ENCODE results near the gene TBC1D4.

Gene TBC1D4

DNA sequence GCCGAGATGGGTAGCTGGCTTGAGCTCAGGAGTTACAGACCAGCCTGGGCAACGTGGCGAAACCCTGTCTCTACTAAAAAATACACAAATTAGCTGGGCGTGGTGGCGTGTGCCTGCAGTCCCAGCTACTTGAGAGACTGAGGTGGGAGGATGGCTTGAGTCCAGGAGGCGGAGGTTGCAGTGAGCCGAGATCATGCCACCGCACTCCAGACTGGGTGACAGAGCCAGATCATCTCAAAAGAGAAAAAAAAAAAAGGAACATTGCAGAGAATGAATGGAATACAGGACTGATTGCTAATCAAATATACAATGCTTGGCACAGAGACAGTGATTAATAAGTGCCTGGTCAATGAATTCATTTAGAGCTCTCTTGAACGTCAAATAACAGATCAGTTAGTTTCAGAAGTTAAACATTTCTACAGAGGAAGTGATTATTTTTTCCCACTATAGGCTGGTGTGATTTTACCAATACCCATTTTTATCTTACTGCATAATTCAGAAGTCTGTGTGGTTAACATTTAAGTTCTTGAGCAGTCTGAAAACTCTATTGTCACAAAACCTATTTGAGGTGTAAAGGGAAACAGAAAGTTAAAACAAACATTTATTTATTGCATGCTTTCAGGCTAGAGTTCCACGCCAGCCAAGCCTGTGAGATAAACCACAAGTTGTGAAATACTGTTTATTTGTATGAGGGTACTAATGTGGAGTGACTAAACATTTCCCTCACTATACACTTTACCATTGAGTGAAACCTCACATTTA lies 7.7 kb upstream of the TBC1D4 start:
- no peak for DNase-seq (ENCODE audit: extremely low read depth in 1 of 2, low read depth in 1 of 2)

GRCh38 chr13:75486146-75487062 lies 4.4 kb upstream of the TBC1D4 start:
- no peak for DNase-seq (ENCODE audit: extremely low read depth in 1 of 2, low read depth in 1 of 2)

DNA sequence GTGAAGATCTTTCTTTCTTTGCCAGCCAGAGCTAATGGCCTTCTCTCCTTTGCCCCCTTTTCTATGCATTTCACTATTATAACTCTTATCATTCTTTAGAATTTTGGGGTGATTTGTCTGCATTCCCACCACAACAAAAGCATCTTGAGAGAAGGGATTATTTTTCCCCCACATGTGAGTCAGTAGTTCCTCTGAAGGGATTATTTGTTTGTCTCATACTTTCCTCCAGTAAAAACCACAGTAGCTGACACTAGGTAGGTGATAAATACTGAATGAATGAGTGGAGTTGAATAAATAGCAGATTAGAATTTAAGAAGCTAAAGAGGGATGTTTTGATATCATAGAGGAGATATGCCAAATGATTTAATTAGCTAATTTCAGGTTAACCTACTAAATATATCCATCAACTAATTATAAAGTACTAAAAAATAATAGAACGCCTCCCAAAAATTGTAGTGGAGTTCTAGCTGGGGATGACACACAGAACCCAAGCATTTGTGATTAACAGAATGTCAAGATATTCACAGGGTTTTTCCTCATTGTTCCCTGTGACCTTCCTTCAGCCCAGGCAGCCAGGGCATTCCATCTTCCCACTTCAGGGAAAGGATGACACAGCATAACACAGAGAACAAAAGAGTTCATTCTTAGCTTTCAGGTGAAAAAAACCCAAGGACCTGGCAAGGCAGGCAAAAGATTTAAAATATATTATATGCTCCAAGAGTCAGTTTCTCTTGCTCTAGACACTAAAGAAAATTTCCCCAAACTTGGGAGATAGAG lies 3.5 kb upstream of the TBC1D4 start:
- DNase-seq (ENCODE audit: extremely low read depth in 1 of 2, low read depth in 1 of 2), result no peak

DNA sequence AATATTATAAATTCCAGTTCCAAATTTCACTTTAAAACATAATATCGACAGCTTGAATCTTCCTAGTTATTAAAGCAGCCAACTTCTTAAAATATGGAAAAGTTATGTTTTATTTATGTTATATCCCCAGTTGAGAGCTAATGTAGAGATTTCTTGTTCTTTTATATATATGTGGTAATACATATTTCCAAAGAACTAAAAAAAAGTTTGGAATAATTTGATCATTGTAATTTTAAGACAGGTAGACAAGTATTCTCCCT lies 781 bp upstream of the TBC1D4 start:
- DNase-seq (ENCODE audit: extremely low read depth in 1 of 2, low read depth in 1 of 2), result no peak

DNA sequence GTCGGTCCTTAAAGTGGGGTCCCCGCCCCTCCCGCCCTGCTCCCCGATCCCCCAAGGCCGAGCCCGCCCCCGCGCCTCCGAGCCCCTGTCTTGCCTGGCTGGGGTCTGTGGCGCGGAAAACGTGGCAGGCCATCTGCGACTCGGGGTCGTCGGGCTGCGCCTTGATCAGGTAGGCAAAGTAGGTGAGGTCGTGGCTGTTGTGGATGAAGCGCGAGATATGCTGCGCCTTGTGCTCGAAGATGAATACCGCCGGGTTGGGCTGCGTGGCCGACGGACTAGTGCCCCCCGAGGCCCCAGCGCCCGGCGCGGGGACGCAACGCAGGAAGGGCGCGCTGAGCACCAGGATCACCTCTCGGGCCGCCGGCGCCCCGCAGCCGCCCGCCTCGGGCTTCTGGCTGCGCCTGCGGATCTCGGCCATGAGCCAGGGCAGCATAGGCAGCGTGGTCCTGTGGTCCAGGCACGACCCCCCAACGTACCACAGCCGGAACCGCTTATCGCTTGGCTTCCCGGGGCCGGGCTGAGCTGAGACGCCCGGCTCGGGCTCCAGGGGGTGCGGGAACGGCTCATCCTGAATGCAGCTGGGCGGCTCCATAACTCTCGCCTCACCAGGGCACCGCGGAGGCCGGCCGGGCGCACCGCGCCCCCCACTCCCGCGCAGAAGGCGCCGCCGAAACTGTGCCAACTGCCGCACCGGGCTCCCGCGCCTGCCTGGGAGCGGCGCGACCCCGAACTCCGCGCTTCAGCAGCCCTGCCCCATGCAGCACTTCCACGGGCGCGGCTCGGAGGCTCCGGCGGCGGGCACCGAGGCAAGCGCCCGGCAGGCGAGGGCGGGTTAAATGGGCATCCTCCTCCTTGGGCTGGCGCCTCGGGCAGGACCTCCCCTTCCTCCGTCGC lies 546 bp downstream of the TBC1D4 start:
- no peak for DNase-seq (ENCODE audit: extremely low read depth in 1 of 2, low read depth in 1 of 2)

- DNase-seq (ENCODE audit: extremely low read depth in 1 of 2, low read depth in 1 of 2), result no peak
These were observed 1.2 kb downstream of the TBC1D4 start for GRCh38 chr13:75480671-75481175.

DNA sequence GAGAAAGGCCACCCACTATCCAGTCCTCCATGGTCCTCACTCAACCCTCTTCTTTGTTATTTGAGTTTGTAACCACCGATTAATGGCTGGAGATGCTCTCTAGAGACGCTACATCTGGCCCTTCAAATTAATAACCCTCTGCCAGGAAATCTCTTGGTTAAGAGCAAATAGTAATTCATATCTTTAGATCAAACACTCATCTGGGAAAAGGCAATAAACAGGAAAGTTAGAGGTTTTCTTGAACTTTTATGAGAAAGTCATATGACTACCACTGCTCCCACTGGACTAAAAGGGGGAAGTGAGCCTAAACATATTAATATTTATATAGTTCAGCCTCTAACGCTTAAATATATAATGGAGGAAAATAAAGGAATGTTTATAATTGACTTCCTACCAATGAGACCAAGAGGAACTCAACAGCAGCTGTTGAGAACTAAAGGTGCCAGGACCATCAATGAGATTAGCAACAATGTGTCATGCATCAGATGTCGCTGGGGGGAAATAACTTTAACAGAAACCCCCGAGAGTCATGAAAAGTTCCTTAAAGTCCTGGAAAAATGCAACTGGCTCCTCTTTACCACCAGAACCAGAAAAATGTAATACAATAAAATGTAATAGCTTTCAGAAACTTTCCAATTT lies 2.7 kb downstream of the TBC1D4 start:
- no peak for DNase-seq (ENCODE audit: extremely low read depth in 1 of 2, low read depth in 1 of 2)

DNA sequence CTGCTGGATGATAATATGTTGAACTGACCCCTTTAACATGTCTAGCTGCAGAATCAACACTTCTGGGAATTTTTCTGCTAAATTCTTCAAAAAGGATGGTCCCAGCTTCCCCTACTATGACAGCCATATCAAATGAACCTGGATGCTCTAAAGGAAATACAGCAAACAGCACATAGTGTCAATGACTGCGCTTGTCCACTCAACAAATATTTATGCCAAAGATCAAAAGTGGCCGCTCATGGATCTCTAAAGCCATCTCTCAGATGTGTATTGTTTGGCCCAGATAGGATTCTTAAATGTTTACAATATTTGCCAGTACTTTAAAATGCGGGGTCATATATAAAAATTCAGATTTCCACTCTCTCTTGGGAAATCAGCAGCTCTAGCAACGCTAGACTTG lies 3.3 kb downstream of the TBC1D4 start:
- DNase-seq (ENCODE audit: extremely low read depth in 1 of 2, low read depth in 1 of 2), result no peak

- DNase-seq (ENCODE audit: extremely low read depth in 1 of 2, low read depth in 1 of 2), result no peak
These were observed 7.0 kb downstream of the TBC1D4 start for GRCh38 chr13:75474956-75475355.

DNA sequence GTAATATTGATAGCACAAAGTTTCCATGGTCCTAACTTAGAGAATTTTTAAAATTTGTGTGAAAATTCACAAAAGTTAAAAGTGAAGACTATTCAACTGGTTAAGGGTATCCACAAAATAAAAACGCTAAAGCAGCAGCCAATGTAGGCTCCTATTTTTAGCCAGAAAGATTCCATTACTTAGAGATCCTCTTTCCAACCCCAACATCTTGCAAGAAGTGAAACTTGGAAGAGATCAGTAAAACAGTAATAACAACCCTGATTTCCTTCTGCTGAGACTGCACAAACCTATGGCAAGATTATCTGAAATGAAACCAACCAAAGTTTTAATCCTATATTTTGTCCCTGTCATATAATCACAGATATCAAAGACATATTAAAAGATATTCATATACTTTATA lies 8.5 kb downstream of the TBC1D4 start:
- no peak for DNase-seq (ENCODE audit: extremely low read depth in 1 of 2, low read depth in 1 of 2)

- no peak for DNase-seq (ENCODE audit: extremely low read depth in 1 of 2, low read depth in 1 of 2)
These were observed 11.3 kb downstream of the TBC1D4 start for GRCh38 chr13:75470676-75471075.

- DNase-seq (ENCODE audit: extremely low read depth in 1 of 2, low read depth in 1 of 2), result no peak
These were observed 12.9 kb downstream of the TBC1D4 start for GRCh38 chr13:75469047-75469446.

GRCh38 chr13:75468602-75469001 lies 13.4 kb downstream of the TBC1D4 start:
- no peak for DNase-seq (ENCODE audit: extremely low read depth in 1 of 2, low read depth in 1 of 2)

GRCh38 chr13:75468098-75468497 lies 13.9 kb downstream of the TBC1D4 start:
- DNase-seq (ENCODE audit: extremely low read depth in 1 of 2, low read depth in 1 of 2), result no peak

- DNase-seq (ENCODE audit: extremely low read depth in 1 of 2, low read depth in 1 of 2), result no peak
These were observed 14.8 kb downstream of the TBC1D4 start for GRCh38 chr13:75467040-75467728.

DNA sequence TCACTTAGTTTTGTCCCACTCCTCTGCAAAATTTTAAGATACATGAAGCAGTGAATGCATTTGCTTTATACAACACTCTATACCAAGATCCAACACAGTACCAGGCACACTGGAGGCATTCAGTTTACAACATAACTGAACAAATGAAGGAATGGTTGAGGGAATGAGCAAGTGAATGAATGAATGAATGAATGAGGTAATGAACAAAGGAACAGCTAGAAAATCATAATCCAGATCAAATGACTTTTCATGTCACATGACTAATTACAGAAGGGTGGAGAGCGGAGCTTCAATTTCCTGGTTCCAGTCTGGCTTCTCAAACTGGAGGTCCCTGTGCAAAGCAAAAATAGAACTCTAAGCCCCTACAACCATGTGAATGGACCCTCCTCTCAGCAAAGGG lies 16.7 kb downstream of the TBC1D4 start:
- DNase-seq (ENCODE audit: extremely low read depth in 1 of 2, low read depth in 1 of 2), result no peak

DNA sequence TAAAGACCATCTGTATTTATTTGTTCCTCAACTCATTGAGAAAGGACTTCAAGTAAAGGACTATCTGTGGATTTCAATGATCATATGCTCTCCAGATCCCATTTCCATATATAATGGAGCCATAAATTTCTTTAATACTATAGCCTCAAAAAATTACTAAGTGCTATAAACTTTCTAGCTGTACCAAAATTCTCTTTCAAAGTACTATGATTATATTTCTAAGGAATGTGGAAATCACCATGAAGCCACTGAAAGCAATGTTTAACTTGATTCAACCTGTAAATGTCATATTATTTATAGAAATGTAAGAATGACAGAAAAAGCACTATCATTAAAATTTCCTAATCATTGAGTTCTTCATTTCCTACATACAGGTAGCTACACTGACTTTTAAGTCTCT lies 20.7 kb downstream of the TBC1D4 start:
- DNase-seq (ENCODE audit: extremely low read depth in 1 of 2, low read depth in 1 of 2), result no peak

DNA sequence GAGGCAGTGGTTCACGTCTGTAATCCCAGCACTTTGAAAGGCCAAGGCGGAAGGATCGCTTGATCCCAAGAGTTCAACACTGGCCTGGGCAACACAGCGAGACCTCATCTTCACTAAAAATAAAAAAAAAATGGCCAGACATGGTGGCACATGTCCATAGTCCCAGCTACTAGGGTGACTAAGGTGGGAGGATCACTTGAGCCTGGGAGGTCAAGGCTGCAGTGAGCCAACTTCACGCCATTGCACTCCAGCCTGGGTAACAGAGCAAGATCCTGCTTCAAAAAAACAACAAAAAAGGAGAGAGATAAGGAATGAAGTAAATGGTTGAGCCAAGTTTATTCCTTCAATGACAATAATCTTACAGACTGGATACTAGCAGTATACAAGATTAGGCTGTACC lies 21.3 kb downstream of the TBC1D4 start:
- no peak for DNase-seq (ENCODE audit: extremely low read depth in 1 of 2, low read depth in 1 of 2)

- DNase-seq (ENCODE audit: extremely low read depth in 1 of 2, low read depth in 1 of 2), result no peak
These were observed 23.1 kb downstream of the TBC1D4 start for GRCh38 chr13:75458696-75459422.
